AML-193 (cell line): ENCODE data around the gene UGT1A9.
"Not testable (repeated sequence)": the region's sequence is repeated elsewhere in the genome, so short reads cannot be mapped to it uniquely, and the experiment has no call there.

Experiments
- DNase-seq, 2 experiments: peaks; one replicate each; lab custom pipeline; 2025; lab: John Stamatoyannopoulos, UW

Gene UGT1A9

DNA sequence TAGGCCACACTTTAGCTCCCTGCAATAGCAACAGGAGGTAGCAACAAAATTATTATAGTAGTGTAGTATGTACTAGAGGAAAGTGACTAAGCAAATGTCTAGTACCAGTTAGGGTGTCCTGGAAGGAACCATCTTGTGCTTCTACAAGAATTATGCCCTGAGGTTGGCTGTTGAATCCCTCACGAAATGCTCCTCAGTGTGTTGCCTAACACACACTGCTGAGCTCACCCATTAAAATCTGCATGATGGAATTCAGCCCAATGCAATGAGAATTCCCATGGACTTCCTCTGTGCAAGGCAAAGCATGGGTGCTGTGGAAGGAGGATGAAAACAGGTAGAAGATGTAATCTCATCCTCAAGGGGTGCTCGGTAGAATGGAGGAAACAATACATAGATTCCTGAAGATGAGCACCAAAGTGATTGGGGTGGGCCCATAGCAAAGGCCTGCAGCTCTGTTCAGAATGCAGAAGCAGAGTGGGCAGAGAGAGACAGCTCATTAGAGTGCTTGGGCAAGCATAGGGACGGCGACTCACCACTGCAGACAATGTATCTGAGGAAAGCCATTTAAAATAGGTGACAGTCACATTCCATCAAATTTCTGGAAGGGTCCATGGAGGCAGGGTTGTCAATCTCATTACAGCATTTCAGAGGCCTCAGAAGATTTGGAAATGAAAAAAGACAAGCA, 8.8 kb downstream of the UGT1A9 start:
- DNase-seq = no peak

DNA sequence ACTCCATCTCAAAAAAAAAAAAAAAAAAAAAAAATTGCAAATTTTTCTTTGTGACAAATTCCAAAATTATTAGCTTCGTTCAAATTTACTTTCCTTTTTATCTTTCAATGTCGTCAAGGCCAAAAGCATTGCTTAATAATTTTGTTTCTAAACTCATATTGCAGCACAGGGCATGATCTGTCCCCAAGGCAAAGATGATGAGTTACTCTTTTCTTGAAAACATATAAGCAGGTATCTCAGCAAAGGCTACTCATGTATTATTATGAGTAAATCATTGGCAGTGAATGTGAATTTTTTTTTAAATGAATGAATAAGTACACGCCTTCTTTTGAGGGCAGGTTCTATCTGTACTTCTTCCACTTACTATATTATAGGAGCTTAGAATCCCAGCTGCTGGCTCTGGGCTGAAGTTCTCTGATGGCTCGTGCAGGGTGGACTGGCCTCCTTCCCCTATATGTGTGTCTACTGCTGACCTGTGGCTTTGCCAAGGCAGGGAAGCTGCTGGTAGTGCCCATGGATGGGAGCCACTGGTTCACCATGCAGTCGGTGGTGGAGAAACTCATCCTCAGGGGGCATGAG, 9.9 kb downstream of the UGT1A9 start, which contains the start of gene UGT1A7:
Gene UGT1A7 (plus strand): TSS at position 381 of the 579 bp plus-strand sequence. CDS start 37 bp downstream, at position 418.
- no peak for DNase-seq

DNA sequence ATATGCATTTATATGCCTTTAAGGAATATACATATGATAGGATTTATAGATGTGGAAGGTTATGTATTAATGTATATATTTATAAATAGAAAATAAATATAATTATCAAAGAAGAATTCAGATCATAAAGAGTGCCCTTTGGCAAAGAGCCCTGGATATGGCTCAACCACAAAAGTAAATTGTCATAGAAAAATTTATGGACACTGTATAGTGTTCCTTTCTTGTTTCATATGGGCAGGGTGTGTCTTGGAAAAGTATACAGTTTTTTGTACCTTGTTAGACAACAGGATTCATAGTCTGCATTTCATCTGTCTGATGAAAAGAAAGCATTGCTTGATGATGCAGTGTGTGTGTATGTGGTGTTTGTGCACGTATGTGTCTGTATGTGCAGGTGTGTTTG, 12.9 kb downstream of the UGT1A9 start:
- no peak for DNase-seq

DNA sequence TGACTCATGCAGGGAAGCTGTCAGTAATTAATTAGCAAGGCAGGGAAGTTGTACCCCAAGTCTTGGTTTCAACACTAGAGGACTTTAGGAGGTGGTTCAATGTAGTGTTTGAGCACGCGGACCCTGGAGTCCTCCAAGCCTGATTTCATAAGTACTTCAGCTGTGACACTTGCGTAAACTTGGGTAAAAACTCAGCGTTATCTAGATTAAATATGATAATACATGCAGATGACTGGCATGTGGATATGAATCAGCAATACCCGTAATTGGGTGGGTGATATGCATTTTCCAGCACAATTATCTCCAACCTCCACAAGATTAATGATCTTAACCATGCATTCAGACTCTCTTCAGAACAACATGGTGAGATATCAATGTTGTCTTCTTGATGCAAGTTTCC, 15.2 kb downstream of the UGT1A9 start:
- DNase-seq = no peak

DNA sequence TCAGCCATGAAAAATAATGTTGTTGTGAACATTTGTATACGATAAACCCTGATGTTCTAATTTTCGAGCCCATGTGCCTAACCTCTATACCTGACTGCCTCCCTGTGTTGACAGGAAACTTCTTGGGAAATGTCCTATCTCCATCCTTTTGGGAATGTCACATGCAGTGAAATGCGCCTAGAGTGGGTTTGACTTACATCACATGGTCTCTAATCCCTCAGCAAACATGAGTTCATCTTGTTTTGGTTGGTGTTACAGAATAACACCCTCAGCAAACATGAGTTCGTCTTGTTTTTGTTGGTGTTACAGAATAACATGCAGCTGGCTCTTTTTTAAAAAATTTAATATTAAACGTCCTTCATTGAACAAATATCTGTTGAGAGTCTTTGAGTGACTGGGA, 16.6 kb downstream of the UGT1A9 start:
- no peak for DNase-seq

DNA sequence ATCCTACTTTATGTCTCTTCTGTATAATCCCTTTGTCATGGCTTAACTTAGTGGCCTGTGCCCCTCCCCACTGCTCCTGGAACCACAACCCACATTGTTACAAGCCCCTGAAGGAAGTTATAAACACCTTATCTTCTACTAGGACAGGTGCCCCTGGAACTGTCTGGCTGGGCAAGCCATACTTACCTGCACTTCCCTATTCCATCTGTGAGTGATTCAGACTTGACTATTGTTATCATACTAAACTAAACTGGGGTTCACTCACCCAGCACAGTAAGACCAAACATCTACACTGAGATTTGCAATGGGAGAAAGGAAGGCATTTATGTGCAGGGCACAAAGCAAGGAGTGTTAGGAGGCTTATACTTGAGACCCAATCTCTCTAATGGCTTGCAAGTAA, 17.3 kb downstream of the UGT1A9 start:
- DNase-seq = no peak

DNA sequence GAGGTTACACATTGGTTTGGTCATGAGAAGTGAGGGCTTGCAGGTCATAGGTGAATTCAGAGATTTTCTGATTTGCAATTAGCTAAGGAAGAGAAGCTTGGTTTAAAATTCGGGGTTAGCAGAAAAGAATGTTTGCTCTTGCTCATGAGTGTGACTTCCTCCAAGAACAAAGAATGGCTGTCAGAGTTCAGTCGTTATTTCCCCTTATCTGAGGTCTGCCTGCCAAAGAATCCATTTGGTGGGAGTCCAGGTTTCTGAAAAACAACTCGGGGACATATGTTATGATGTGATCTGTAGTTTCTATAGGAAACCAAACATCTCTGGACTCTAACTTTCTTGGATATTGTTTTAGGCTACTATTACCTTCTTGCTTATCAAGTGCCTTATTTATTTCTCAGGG, 17.8 kb downstream of the UGT1A9 start:
- DNase-seq = no peak

DNA sequence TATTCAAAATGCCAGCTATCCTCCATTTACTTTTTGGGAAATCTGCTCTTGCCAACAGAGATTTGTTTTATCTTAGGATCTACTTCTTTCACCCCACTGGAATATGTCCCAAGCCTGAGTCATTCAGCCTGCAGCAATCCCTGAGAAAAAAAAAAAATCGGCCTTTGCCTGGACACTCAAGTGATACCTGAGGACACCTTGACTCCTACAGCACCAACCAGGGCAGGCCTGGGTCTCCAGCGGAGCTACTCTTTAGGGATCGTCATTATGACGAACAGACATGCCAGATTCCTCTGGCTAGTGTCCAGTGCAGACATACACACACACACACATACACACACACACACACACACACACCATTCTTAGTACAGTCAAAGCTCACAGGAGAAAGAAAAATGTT, 18.7 kb downstream of the UGT1A9 start:
- DNase-seq = no peak

DNA sequence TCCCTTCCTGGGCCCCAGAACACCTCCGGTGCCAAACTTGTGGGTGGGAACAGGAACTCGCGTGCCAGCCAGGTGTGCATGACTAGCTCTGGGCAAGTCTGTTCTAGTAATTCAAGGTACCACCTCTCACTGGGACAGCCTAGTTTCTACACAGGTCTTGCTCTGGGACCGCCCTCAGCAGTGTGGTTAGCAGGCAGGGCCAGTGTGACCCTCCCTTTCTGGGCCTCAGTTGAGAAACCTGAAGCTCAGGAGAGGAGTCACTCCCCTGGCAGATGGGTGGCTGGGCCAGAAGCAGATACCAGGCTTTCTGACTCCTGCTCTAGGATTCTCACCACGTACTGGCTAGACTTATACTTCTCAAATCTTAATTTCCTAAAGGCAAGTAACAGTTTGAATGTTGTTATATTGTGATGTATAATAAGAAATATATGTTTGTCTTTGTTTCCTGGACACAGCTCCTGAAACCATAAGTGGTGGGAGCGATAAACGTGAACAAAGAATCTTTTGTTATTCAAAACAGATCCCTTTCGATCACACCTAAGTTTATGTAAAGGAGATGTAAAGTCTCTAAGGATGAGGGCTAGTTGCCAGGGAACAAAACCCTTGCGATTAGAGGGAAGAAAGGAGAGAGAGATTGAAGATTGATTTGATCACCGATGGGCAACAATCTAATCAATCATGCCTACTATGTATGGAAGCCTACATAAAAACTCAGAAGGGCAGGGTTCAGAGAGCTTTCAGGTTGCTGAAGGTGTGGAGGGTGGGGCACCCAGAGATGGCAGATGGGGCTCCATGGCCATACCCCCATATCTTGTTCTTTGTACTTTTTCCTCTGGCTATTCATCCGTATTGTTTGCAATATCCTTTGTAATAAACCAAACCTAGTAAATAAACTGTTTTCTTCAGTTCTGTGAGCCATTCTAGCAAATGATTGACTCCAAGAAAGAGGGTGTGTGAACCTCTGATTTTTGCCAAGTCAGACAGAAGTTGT, 20.0 kb downstream of the UGT1A9 start:
- no peak for DNase-seq

DNA sequence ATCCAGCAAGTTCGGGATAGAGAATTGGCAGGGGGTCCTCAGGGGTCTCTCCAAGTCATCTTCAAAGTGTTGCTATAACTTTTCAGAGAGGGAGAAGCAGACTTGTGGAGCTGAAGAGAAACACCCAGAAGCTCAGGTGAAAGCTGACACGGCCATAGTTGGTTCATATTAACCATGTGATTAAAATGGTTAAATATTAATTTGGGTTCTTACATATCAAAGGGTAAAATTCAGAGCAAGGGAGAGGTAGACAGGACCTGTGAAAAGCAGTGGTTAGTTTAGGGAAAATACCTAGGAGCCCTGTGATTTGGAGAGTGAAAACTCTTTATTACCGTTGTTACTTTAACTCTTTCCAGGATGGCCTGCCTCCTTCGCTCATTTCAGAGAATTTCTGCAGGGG, 20.9 kb downstream of the UGT1A9 start, which contains the start of gene UGT1A6:
Gene UGT1A6 (plus strand): TSS at position 243 of the 400 bp plus-strand sequence. CDS start 115 bp downstream, at position 358.
- no peak for DNase-seq

DNA sequence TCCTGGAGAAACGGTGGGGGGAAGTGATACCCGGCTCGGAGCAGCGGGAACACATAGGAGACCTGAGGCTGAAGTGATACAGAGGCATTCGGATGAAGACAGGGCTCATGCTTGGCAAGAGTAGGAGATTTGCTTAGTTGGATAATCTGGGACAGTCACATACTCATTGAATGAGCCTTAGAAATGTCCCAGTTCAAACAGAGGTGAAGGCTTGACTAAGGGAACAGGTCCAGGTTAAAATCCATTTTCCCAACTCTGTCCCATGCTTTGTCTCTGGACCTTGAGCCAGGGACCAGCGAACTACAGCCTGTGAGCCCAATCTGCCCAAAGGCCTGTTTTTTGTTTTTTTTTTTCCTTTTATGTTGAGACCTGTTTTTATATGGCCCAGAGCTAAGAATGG, 22.3 kb downstream of the UGT1A9 start:
- DNase-seq = no peak

DNA sequence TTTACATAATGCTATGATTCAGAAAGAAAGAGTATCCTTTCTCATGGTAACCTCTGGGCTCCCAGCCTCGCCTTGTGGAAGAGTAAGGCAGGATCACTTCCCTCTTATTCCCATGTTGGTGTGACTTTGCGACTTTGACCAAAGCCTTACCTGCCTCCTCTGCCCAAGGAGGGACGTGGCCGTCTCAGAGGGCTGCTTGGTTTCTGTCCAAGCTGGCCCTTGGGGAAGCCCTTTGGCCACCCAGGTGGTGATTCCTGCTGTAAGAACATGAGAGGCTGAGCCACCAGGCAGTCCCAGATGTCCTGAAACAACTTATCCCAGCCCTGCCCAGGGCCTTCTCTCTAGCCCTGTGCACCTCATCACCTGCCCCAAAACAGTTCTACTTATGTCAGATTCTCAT, 27.0 kb downstream of the UGT1A9 start:
- no peak for DNase-seq

DNA sequence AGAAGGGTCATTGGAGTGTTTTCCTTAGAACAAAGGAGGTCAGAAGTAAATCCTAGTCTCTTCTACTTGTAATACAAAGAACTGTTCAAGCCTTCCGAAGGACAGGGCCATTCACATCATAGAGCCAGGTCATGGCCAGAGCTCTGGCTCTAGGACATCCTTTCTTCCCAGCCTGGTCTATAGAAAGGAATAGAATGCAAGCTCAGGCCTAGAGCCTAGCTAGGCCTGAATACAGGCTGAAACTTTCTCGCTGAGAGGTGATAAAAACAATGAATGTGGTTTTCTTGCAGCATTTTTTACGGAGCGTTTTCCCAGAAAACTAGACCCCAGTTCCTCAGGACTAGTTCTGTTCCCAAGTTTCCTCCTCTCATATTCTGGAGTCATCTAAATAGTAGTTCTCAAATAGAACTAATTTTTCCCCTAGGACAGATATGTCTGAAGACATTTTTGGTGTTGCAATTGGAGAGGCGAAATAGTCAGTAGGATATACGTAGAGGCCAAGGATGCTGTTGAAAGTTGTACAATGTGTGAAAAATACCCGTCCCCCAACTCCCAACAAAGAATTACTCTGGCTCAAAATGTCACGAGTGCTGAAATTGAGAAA, 27.8 kb downstream of the UGT1A9 start:
- DNase-seq = no peak

DNA sequence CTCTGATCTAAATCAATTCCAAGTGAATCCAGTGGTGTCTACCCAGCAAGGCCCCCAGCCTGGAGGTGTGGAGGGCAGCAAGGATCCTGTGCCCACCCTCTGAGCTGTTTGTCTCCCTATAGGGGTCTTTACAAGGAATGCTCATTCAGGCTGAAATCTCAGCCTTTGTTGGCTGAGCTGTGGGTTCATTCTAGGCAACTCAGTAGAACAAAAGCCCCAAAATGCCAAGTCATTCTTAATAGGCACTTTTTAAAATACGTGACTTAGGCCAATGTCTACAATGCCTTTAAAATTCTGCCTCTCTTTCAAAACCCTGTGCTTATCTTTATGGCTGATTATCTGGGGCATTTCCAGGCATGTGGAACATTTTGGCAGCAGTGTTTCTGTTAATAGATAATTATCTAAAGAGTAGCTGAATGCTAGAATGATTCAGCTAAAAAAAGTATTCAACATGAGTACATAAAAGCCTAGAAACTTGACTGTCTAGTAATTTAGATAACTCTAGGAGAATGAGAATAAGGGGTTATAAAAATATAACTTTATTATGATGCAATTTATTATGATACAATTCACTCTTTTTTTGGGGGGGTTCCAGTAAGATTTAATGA, 28.4 kb downstream of the UGT1A9 start:
- no peak for DNase-seq

DNA sequence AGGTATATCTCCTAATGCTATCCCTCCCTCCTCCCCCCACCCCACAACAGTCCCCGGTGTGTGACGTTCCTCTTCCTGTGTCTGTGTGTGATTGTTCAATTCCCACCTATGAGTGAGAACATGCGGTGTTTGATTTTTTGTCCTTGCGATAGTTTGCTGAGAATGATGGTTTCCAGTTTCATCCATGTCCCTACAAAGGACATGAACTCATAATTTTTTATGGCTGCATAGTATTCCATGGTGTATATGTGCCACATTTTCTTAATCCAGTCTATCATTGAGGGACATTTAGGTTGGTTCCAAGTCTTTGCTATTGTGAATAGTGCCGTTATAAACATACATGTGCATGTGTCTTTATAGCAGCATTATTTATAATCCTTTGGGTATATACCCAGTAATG, 29.1 kb downstream of the UGT1A9 start:
- DNase-seq = not testable (repeated sequence)

DNA sequence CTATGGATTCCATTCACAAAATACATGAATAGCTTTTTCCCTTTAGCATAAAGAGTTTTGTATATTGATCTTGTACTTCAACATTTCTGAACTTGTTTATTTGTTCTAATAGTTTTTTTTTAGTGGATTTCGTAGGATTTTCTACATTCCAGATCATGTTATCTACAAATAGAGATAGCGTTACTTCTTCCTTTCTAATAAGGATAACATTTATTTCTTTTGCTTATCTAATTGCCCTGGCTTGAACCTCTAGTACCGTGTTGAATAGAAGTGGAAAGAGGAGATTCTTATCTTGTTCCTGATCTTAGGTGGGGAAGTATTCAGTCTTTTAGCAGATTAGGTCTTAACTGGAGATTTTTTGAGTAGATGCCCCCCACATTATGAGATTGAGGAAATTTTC, 30.5 kb downstream of the UGT1A9 start:
- DNase-seq = no peak

DNA sequence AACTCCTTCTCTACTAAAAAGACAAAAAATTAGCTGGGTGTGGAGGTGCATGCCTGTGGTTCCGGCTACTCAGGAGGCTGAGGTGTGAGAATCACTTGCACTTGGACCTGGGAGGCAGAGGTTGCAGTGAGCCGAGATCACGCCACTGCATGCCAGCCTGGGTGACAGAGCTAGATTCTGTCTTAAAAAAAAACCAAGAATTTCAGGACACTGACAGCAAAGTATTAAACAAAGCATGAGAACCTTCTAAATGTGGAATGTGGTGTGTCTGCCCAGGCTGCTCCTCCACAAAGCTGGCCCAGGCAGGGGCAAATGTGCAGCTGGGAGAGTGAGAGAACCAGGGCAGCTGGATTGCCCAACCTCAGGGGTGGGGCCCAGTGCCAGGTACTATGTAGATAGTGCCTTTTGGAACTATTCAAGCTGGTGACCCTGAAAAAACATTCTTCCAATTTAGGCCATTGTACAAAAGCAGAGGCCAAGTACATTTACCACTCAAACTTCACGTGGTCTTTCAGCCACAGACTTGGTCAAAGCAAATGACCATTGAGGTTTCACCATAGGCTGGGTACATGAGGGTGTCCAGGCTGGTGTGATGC, 34.3 kb downstream of the UGT1A9 start:
- no peak for DNase-seq

DNA sequence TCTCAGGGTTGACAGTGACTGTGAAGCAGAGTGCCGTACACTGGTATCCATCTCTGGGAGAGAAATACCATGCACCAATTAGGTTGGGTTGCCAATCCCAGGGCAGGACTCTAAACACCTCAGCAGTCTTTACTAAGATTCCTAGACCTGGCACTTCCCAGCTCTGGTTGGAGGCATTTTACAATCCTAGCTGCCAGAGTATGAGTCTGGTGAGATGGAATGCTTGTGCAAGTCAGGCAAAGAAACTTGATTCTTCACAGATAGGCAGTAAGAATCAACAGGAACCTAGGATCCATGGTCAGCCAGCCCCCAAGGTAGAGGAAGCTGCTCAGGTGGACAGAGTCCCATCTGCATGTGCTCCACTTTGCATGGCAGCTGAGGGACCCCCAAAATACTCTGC, 35.0 kb downstream of the UGT1A9 start:
- no peak for DNase-seq

DNA sequence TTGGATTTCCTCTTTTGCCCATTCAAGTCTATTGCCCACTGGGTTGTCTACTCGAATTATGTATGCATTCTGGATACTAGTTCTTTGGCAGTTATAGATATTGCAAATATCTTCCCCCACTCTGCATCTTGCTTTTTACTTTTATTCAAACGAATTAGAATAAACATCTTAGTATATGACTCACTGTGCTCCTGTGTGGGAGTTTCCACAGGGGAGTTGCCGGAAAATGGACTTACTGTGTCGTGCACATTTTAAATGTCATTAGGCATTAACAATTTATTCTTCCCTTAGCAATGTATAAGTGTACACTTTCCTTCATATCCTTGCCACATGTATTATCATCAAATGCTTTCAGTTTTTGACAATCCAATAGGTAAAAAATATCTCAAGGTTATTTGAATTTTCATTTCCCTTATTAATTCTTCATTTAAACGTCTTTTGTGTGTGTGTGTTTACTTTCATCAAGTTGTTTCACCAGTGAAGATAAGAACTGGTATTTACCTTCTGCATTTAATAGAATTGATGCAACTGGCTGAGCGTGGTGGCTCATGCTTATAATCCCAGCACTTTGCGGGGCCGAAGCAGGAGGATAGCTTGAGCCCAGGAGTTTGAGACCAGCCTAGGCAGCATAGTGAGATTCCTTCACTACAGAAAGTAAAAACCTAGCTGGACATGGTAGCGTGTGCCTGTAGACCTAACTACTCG, 36.4 kb downstream of the UGT1A9 start:
- DNase-seq = no peak

DNA sequence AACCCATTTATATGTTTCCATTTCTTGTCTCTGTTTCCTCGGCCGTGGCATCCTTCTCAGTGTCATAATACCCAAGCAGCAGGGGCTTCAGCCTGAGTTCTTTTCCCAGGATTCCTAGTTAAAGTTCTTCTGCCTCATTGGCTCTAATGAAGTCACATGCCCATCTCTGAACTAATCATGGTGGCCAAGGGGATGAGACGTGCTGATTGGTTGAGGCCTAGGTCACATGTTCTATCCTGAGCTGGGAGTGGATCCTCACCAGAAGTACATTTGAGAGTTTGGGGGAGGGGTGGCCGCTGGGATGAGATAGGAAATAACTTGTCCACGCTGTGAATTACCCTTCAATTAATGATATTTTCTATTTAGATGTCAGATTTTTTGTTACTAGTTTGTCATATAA, 37.2 kb downstream of the UGT1A9 start:
- DNase-seq = no peak
